Right lobe of liver (tissue), 4 donors: ENCODE data around the gene MFRP.

Source experiments
- CTCF ChIP-seq, 4 donors: fragments of 200-600 bp in 3 of 4; fragments of 450-650 bp in 1 of 4; IDR thresholded peaks; one replicate each; pipeline versions ENCODE4 v1.5.1 to v1.8.0; 2016 to 2022; ENCODE audit warnings: antibody characterized with exemption in 4 of 4, mild to moderate bottlenecking in 2 of 4
- POLR2A ChIP-seq: fragments of 450-650 bp; IDR thresholded peaks from one replicate; pipeline ENCODE4 v1.6.1; 2017; ENCODE audit warnings: antibody characterized with exemption, mild to moderate bottlenecking
- donor health status: DM: no; HTN: no; CAD: no.
- donor health status: DM: no; HTN: no; CAD: no.
- donor health status: DM: no; HTN: yes; CAD: no.

DNA sequence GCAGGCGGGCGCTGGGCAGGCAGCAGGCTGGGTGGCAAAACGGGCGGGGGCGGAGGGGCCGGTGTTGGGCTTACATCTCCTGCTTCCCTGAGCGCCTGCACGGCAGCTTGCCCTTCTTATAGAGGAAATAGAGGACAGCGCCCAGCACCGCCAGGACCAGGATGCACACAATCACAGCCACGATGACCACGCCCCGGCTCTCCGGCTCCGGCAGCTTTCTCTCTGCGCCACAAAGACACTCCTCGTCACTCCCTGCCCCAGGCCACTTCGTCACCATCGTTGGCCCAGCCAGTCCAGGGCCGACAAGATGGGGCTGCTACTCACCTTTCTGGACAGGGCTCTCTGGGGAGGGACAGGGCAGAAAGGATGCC is 35.8 kb downstream of the MFRP start:
- TF ChIP-seq CTCF (IDR thresholded peaks at IDR 0.05) (no peak), POLR2A (no peak)
